SH-SY5Y (cell line): ENCODE measurements around the gene KRTAP9-8.

Experiments
- GATA2 ChIP-seq: IDR thresholded peaks from 2 replicates; pipeline ENCODE4 v1.6.1; 2011; ENCODE audit warnings: mild to moderate bottlenecking, low read depth, low read length
- GATA3 ChIP-seq: IDR thresholded peaks from 2 replicates; pipeline ENCODE4 v1.6.1; 2011; ENCODE audit warnings: low read depth, mild to moderate bottlenecking, low read length, moderate library complexity

- TF ChIP-seq GATA3 (no peak), GATA2 (no peak)
Measured at GRCh38 chr17:41271858-41272257, 34.1 kb downstream of the KRTAP9-8 start.
